DMS153 treated with DMSO at 0.1 percent for 48 hours (cell line): ENCODE results near the gene HS3ST4.

Experiments
- DNase-seq: peaks from one replicate; lab custom pipeline; 2025; ENCODE audit not compliant: unreplicated experiment; lab: John Stamatoyannopoulos, UW

Gene HS3ST4

DNA sequence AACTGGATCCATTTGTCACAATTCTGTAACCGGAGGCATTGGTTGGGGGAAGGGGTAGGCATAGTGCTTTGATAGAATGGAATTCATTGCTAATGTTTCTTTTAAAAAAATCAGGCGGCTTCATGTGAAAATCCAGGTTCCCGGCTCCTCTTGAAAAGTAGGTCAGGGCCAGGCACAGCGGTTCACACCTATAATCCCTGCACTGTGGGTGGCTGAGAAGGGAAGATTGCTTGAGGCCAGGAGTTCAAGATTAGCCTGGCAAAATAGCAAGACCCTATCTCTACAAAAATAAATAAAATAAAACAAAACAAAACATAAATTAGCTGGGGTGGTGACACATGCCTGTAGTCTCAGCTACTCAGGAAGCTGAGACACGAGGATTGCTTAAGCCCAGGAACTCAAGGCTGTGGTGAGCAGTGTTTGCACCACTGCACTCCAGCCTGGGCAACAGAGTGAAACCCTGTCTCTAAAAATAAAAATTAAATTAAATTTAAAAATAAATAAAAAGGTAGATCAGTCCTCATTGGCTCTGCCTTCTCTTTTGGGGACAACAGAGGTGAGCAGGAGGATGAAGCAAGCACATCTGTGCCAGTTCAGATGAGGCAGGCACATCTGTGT, 466.5 kb downstream of the HS3ST4 start:
- no peak for DNase-seq

- DNase-seq = no peak
Observed at GRCh38 chr16:26161461-26162180, 469.9 kb downstream of the HS3ST4 start.

GRCh38 chr16:26169473-26169872, 477.7 kb downstream of the HS3ST4 start:
- DNase-seq = no peak

DNA sequence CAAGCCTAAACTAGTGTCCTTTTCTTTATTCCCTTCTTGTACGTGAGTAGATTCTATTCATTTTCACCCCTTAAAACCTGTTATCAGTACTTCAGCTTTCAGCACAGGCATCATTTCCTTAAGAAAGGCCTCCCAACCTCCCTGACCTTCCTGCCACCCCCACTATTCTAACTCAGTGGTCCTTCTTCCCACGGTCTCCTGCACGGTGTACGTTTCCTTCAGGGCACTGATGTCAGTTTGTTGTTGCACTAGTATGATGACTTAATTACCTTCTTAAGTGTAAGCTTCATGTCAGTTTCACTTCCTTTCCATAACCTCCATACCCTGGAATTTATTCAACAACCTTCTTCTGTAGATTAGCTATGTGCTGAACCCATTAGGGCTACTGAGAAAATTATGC, 484.2 kb downstream of the HS3ST4 start:
- DNase-seq = no peak

DNA sequence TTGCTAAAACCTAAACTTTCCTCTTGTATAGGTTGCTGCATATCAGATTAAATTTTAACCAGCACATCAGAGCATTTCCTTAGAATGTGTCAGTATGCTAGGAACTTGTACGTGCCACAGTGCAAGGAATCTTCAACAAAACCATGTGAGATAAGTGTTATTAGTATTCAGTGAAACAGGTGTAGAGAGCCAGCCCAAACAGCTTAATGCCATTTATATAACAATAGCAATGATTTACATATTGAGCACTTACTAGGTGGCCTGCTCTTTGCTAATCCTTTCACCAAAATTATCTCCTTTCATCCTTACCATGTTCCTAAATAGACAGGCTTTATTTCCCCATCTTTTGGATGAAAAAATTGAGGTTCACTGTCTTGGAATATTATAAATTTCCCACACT, 485.7 kb downstream of the HS3ST4 start:
- DNase-seq = no peak

DNA sequence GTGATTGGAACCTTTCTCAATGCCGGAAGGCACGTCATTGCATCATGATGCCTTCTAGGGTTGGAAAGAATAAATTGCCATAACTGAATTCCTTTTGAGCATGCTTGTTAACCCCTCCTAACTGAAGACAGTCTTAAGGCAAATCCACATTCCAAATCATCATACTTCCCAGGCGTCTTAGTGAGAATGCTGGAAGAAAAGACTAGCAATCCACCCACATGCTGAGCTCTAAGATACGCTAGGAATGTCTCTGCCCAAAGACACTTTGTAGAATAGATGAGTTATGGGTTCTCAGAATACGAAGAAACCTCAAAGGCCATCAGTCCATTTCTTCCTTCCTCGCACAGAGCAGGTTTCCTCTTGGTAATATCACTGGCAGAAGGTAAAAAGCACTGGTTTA, 486.5 kb downstream of the HS3ST4 start:
- DNase-seq = no peak

GRCh38 chr16:26186091-26186615, 494.4 kb downstream of the HS3ST4 start:
- no peak for DNase-seq
